GM23248 (cell line): ENCODE measurements around the gene TNFRSF21. TPM values are rescaled to one million over a fixed set of nuclear protein-coding genes. Genes with fewer than 3 reads are reported as not detected.
A peak's percentile ranks its signal among the peaks of the same experiment; 100 is the strongest.

ENCODE experiments used
- DNase-seq: peaks from one replicate; pipeline ENCODE4 v3.0.0-alpha.2; 2015
- H2AFZ ChIP-seq: fragments of 200-600 bp; sonication (generic); 2 replicates; pipeline ENCODE4 v1.6.1; 2016; ENCODE audit warnings: antibody characterized with exemption
- H3F3A ChIP-seq: fragments of 200-600 bp; sonication (generic); 2 replicates; pipeline ENCODE4 v1.6.1; 2016; ENCODE audit warnings: mild to moderate bottlenecking, antibody characterized with exemption, mixed run types; ENCODE audit not compliant: insufficient read depth
- H3K27ac ChIP-seq: fragments of 200-600 bp; sonication (generic); 2 replicates; pipeline ENCODE4 v1.5.1; 2016; ENCODE audit warnings: mild to moderate bottlenecking
- H3K27me3 ChIP-seq: fragments of 200-600 bp; sonication (generic); replicated peaks from 2 replicates; pipeline ENCODE4 v1.6.1; 2016; ENCODE audit warnings: mild to moderate bottlenecking; ENCODE audit not compliant: insufficient read depth
- H3K36me3 ChIP-seq: fragments of 200-600 bp; sonication (generic); 2 replicates; pipeline ENCODE4 v1.6.1; 2016; ENCODE audit warnings: low read depth, mild to moderate bottlenecking
- H3K4me1 ChIP-seq: fragments of 200-600 bp; sonication (generic); 2 replicates; pipeline ENCODE4 v1.6.1; 2016; ENCODE audit warnings: mild to moderate bottlenecking; ENCODE audit not compliant: insufficient read depth
- H3K4me2 ChIP-seq: fragments of 200-600 bp; sonication (generic); one replicate; pipeline ENCODE4 v1.6.1; 2016; ENCODE audit warnings: mild to moderate bottlenecking; ENCODE audit not compliant: unreplicated experiment
- H3K4me3 ChIP-seq: fragments of 200-600 bp; sonication (generic); 2 replicates; pipeline ENCODE4 v1.5.1; 2016; ENCODE audit warnings: mild to moderate bottlenecking
- H3K79me2 ChIP-seq: fragments of 200-600 bp; sonication (generic); 2 replicates; pipeline ENCODE4 v1.6.1; 2016; ENCODE audit warnings: mild to moderate bottlenecking; ENCODE audit not compliant: insufficient read depth
- H3K9ac ChIP-seq: fragments of 200-600 bp; sonication (generic); 2 replicates; pipeline ENCODE4 v1.6.1; 2016; ENCODE audit warnings: mild to moderate bottlenecking
- H3K9me2 ChIP-seq: fragments of 200-600 bp; sonication (generic); 2 replicates; pipeline ENCODE4 v1.6.1; 2016; ENCODE audit warnings: mixed run types, mild to moderate bottlenecking, moderate library complexity; ENCODE audit not compliant: insufficient read depth
- H3K9me3 ChIP-seq: fragments of 200-600 bp; sonication (generic); one replicate; pipeline ENCODE4 v1.6.1; 2017; ENCODE audit warnings: low read depth
- H4K20me1 ChIP-seq: fragments of 200-600 bp; sonication (generic); 2 replicates; pipeline ENCODE4 v1.6.0; 2016; ENCODE audit not compliant: insufficient read depth
- EZH2 ChIP-seq: fragments of 200-600 bp; sonication (generic); IDR thresholded peaks from 2 replicates; pipeline ENCODE4 v1.6.1; 2018; ENCODE audit warnings: antibody characterized with exemption, mild to moderate bottlenecking; ENCODE audit not compliant: insufficient read depth, poor library complexity, severe bottlenecking
- EZH2phosphoT487 ChIP-seq: fragments of 200-600 bp; sonication (generic); IDR thresholded peaks from 2 replicates; pipeline ENCODE4 v1.6.1; 2018; ENCODE audit warnings: antibody characterized with exemption, moderate library complexity, mild to moderate bottlenecking, low read depth; ENCODE audit not compliant: insufficient read depth
- WGBS, 2 experiments: methylation state at CpG; one replicate each; pipeline ENCODE4 v1.1.6; 2015 to 2017; ENCODE audit warnings: low lambda C conversion rate in 2 of 2, low coverage in 1 of 2; ENCODE audit errors: missing lambda C conversion rate in 2 of 2; 5-methylcytosine and 5-hydroxymethylcytosine counted together
- in situ Hi-C: fragments of 300-500 bp; cut with MboI; formaldehyde crosslinking; loops from 2 replicates; pipeline ENCODE4 v1.15.0; 2020
- polyA plus RNA-seq: library from polyadenylated mRNA; unstranded; fragments of >200 nt; fragmentation: Nextera tagmentation; extraction: Ambion mirVana; gene quantifications from 2 replicates; pipeline ENCODE4 v1.2.1, GENCODE V29; 2016
- total RNA-seq: library from RNA; depleted of rRNA; stranded (reverse); fragments of >200 nt; shearing (Covaris generic); gene quantifications from 2 replicates; pipeline ENCODE4 v1.2.3, GENCODE V29; 2014

Gene TNFRSF21
- total and polyA plus RNA-seq, 2 experiments from 2014 or later, result 3.9 to 8.4 TPM

GRCh38 chr6:47256981-47257730 is 52.5 kb downstream of the TNFRSF21 start:
- TF ChIP-seq EZH2phosphoT487 (no peak), EZH2 (no peak)
- Histone ChIP-seq H2AFZ (no peak overlapping the region), H3K36me3 (no peaks in the 10 kb centered on the region), H4K20me1 (no peaks in the 10 kb centered on the region), H3K4me2 (no peak overlapping the region), H3F3A (no peaks in the 10 kb centered on the region), H3K4me1 (no peaks in the 10 kb centered on the region), H3K79me2 (no peaks in the 10 kb centered on the region), H3K27me3 (no peaks in the 10 kb centered on the region), H3K9ac (no peak overlapping the region), H3K9me2 (no peaks in the 10 kb centered on the region), H3K9me3 (no peaks in the 10 kb centered on the region), H3K27ac (no peak overlapping the region), H3K4me3 (no peak overlapping the region)
- 44 to 49% methylated on average over 6 of the region's 6 CpGs for WGBS, 2 experiments
- in situ Hi-C loops, result no loop called here
- DNase-seq, result no peak

- H3K27ac ChIP-seq, result no peak overlapping the region
- DNase-seq, result peak; percentile 30
- H3K4me3 ChIP-seq, result no peak overlapping the region
- H3F3A ChIP-seq, result no peaks in the 10 kb centered on the region
- no peak overlapping the region for H2AFZ ChIP-seq
- no peaks in the 10 kb centered on the region for H3K27me3 ChIP-seq
- no peak overlapping the region for H3K9ac ChIP-seq
- no peaks in the 10 kb centered on the region for H4K20me1 ChIP-seq
- 51 to 52% methylated on average over 1 of the region's 1 CpG for WGBS, 2 experiments
- no peaks in the 10 kb centered on the region for H3K9me2 ChIP-seq
- no peaks in the 10 kb centered on the region for H3K9me3 ChIP-seq
- no peaks in the 10 kb centered on the region for H3K4me1 ChIP-seq
- no peak overlapping the region for H3K4me2 ChIP-seq
- no peaks in the 10 kb centered on the region for H3K36me3 ChIP-seq
- TF ChIP-seq EZH2phosphoT487 (no peak), EZH2 (no peak)
- no peaks in the 10 kb centered on the region for H3K79me2 ChIP-seq
- in situ Hi-C loops, result no loop called here
These were observed 53.3 kb downstream of the TNFRSF21 start for GRCh38 chr6:47256361-47256760.

- Histone ChIP-seq H3K9ac (no peak overlapping the region), H3K27me3 (no peaks in the 10 kb centered on the region), H3K4me2 (no peak overlapping the region), H3K4me1 (no peaks in the 10 kb centered on the region), H3K27ac (no peak overlapping the region), H3K9me2 (no peaks in the 10 kb centered on the region), H3K9me3 (no peaks in the 10 kb centered on the region), H4K20me1 (no peaks in the 10 kb centered on the region), H3K4me3 (no peak overlapping the region), H3K79me2 (no peaks in the 10 kb centered on the region), H3K36me3 (no peaks in the 10 kb centered on the region), H2AFZ (no peak overlapping the region), H3F3A (no peaks in the 10 kb centered on the region)
- DNase-seq, result no peak
- in situ Hi-C loops, result no loop called here
- WGBS, 2 experiments, result 18 to 32% methylated on average over 3 of the region's 3 CpGs
- TF ChIP-seq EZH2, result no peak
- no peak for TF ChIP-seq EZH2phosphoT487
These were observed 54.8 kb downstream of the TNFRSF21 start for GRCh38 chr6:47254906-47255305.

- in situ Hi-C loops, result no loop called here
- H3K9ac ChIP-seq, result no peak overlapping the region
- no peaks in the 10 kb centered on the region for H4K20me1 ChIP-seq
- H3K27me3 ChIP-seq, result no peaks in the 10 kb centered on the region
- no peak for DNase-seq
- no peak overlapping the region for H3K4me3 ChIP-seq
- no peaks in the 10 kb centered on the region for H3F3A ChIP-seq
- TF ChIP-seq EZH2phosphoT487, result no peak
- no peak for TF ChIP-seq EZH2
- H3K9me2 ChIP-seq, result no peaks in the 10 kb centered on the region
- H3K27ac ChIP-seq, result no peak overlapping the region
- H3K4me2 ChIP-seq, result no peak overlapping the region
- no peaks in the 10 kb centered on the region for H3K9me3 ChIP-seq
- H3K79me2 ChIP-seq, result no peaks in the 10 kb centered on the region
- WGBS, 2 experiments, result 38 to 43% methylated on average over 6 of the region's 6 CpGs
- no peaks in the 10 kb centered on the region for H3K36me3 ChIP-seq
- no peak overlapping the region for H2AFZ ChIP-seq
- no peaks in the 10 kb centered on the region for H3K4me1 ChIP-seq
These were observed 55.7 kb downstream of the TNFRSF21 start for GRCh38 chr6:47254051-47254450.
